Amniotic stem cell (primary cell): ENCODE data around the gene CCDC85B.
"Not testable (repeated sequence)": the region's sequence is repeated elsewhere in the genome, so short reads cannot be mapped to it uniquely, and the experiment has no call there.

ENCODE experiments used
- DNase-seq: peaks from one replicate; lab custom pipeline; 2025; lab: John Stamatoyannopoulos, UW

Gene CCDC85B

DNA sequence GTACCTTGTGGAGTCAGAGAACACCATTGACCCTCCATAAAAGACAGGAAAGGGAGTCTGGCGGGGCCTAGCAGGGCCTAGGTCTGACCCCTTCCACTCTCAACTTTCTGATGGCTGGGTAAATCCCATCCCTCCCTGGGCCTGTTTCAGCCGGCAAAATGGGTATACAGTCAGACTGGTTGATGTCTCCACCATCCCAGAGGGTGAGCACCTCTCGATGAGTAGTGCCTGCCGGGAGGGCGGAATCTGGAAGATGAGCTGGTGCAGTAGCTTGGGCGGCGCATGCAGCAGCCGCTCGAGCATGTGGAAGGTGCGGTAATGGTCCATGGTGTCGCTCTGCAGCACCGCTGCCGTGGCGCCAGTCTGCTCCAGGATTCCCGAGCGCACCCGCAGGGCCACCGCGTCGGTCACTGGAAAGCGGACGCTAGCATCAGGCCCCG lies 2.7 kb upstream of the CCDC85B start:
- DNase-seq: no peak

DNA sequence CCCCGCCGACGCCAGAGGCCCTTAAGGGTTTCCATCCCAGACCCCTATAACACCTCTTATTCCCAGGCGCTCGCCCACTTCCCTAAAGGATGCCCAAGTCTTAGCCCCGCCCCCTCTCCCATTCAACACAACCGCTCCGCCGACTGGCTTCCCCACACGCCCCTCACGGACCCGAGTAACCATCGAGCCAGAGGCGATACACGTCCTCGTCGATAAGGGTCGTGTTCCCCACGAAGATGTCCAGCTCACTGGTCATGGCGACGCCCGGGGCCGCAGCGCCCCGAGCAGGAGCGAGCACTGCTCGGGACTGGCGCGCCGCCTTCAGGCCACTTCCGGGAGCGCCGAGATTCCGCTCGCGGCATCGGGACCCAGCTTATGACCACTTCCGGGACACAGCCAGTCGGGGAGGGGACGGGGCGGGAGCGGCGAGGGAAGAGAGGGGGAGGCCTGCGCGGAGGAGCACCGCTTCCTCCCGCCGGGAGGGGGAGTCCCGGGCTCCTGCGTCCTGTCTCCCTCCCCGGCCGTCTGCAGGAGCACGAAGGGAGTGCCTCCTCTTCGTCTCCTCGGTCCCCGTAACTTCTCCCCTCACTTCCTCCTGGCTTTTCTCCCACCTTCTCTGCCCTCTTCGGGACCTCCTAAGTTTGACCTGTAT lies 2.2 kb upstream of the CCDC85B start, which contains the start of gene FIBP:
Gene FIBP (minus strand): TSS at position 309 of the 652 bp plus-strand sequence. CDS start 53 bp downstream, at position 256.
- DNase-seq: peak; percentile 93

GRCh38 chr11:65891219-65892136 lies 1.0 kb downstream of the CCDC85B start:
- no peak for DNase-seq

GRCh38 chr11:65892137-65892540 lies 1.7 kb downstream of the CCDC85B start:
- DNase-seq: not testable (repeated sequence)

GRCh38 chr11:65892661-65893317 lies 2.3 kb downstream of the CCDC85B start:
- DNase-seq: no peak

GRCh38 chr11:65894034-65894591 lies 3.6 kb downstream of the CCDC85B start:
- no peak for DNase-seq

GRCh38 chr11:65895482-65895981 lies 5.1 kb downstream of the CCDC85B start:
- DNase-seq: no peak

- DNase-seq: no peak
These were observed 5.8 kb downstream of the CCDC85B start for GRCh38 chr11:65896034-65896999.

GRCh38 chr11:65897020-65897471 lies 6.6 kb downstream of the CCDC85B start:
- DNase-seq: no peak

- no peak for DNase-seq
These were observed 8.3 kb downstream of the CCDC85B start for GRCh38 chr11:65898656-65899355.

GRCh38 chr11:65899356-65900124 lies 9.1 kb downstream of the CCDC85B start:
- DNase-seq: peak; percentile 77

DNA sequence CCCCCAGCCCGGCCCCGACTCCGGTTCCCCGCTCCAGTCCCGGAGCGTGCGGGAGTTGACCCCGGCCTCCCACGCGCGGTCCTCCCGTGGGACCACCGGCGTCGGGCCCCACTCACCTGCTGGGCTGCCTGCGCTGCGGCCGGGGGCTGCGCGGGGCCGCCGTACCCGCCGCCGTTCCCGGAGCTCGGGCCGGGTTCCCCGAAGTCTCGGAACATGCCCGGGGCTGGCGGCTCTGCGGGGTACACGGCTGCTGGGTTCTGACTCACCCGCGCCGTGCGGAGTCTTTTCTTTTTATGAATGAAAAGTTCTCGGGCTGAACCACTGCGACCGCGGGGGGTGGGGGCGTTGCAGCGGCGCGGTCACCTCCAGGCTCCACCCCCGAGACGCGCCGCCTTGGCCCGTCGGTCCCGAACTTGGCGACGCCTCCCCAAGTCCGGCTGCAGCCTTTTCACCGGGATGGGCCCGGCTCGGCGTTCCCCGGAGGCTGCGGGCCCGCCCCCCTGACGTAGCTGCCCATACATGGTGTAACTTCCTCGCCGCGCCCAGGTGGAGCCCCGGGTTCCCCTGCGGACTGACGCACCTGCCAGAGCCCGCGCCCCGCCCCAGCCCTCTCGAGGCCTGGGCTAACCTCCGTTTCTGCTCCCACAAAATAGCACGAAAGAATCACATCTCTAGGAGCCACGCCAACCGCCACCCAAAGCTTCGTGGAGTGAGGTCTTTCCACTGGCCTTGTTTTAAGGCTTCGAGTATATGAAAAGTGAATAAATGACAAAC lies 9.8 kb downstream of the CCDC85B start, which contains the start of gene FOSL1:
Gene FOSL1 (minus strand): TSS at position 264 of the 774 bp plus-strand sequence. CDS start 49 bp downstream, at position 215.
- peak; percentile 91 for DNase-seq

- DNase-seq: no peak
These were observed 10.4 kb downstream of the CCDC85B start for GRCh38 chr11:65900899-65901180.

DNA sequence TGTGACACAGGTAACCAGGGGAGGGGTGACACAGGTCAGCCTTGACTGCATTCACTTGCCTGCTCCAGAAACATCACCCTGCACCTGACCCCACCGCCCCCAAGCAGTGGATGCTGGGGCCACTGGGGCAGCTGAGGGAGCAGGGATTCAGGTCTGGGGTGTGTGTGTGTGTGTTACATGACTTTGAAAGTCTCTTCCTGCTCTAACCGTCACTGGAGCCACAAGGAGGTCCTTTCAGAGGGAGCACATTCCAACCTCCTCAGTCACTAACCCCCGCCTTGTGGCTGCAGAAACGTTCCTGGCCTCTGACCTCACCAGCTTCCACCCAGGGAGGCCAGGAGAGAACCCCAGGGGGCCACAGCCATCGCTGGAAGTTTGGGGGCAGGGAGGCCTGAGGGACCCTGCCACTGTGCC lies 12.6 kb downstream of the CCDC85B start:
- DNase-seq: peak; percentile 64

DNA sequence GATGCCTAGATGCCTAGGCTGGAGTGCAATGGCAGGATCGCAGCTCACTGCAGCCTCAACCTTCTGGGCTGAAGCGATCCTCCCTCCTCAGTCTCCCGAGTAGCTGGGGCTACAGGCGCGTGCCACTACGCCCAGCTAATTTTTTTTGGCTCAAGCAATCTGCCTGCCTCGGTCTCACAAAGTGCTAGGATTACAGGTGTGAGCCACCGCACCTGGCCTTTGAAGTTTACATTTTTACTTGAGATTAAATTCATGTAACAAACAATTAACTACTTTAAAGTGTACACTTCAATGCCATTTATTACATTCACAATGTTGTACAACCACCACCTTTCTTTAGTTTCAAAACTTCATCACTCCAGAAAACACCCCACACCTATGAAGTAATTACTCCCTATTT lies 13.2 kb downstream of the CCDC85B start:
- DNase-seq: no peak

DNA sequence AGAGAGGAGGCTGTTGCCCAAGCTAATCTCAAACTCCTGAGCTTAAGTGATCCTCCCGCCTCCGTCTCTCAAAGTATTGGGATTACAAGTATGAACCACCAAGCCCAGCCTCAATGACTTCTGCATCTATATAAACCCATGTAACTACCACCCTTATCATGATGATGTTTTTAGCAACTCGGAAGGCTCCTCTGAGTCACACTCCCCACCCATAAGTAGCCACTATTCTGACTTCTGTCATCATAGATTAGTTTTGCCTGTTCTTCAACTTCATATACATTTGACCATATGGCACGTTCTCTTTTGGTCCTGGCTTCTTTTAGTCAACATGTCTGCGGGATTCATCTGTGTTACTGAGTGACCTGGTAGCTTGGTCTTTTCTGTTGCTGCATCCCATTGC lies 16.1 kb downstream of the CCDC85B start:
- DNase-seq: no peak

DNA sequence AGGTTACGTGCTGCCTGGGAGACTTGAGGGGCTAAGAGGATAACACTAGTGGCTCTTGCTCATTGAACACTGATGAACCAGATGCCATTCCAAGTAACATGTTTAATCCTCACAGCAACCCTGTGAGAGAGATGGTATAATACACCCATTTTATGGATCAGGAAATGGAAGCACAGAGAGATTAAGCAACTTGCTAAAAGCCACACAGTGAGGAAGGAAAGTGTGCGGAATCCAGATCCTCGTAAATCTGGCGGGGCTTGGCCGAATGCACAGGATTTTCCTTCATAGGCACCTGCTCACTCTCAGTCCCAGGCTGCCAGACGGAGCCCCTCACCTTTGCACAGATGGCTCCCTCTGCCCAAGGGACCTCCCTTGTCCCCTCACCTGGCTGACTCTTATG lies 17.4 kb downstream of the CCDC85B start:
- DNase-seq: no peak
